Thymus (tissue), 11 donors: ENCODE results near the gene TCF19. TPM values are rescaled to one million over a fixed set of nuclear protein-coding genes. Genes with fewer than 3 reads are reported as not detected.
A peak's percentile ranks its signal among the peaks of the same experiment; 100 is the strongest.

Source experiments
- DNase-seq, 9 donors: peaks; one replicate each; pipeline ENCODE4 v3.0.0-alpha.2; 2013; ENCODE audit warnings: low spot score in 9 of 9, low read depth in 6 of 9, missing footprints in 1 of 9
- H3K27ac ChIP-seq, 2 donors: one replicate each; pipeline ENCODE4 v1.5.1; 2013; ENCODE audit warnings: control low read depth in 1 of 2, low read depth in 1 of 2, low read length in 1 of 2, mild to moderate bottlenecking in 1 of 2, moderate library complexity in 1 of 2
- H3K27me3 ChIP-seq, 2 donors: one replicate each; pipeline ENCODE4 v1.5.1; 2013; ENCODE audit warnings: low read length in 1 of 2; ENCODE audit not compliant: control insufficient read depth in 2 of 2, insufficient read depth in 1 of 2
- H3K36me3 ChIP-seq, 2 donors: one replicate each; pipeline ENCODE4 v1.5.1; 2013; ENCODE audit warnings: low read length in 1 of 2, mild to moderate bottlenecking in 1 of 2, moderate library complexity in 1 of 2; ENCODE audit not compliant: control insufficient read depth in 2 of 2, insufficient read depth in 2 of 2
- H3K4me1 ChIP-seq, 2 donors: one replicate each; pipeline ENCODE4 v1.5.1; 2013; ENCODE audit warnings: low read length in 2 of 2; ENCODE audit not compliant: control insufficient read depth in 2 of 2, insufficient read depth in 2 of 2
- H3K4me3 ChIP-seq, 2 donors: one replicate each; pipeline ENCODE4 v1.5.1; 2013; ENCODE audit warnings: low read length in 2 of 2, control low read depth in 1 of 2, mild to moderate bottlenecking in 1 of 2
- H3K9me3 ChIP-seq, 2 donors: one replicate each; pipeline ENCODE4 v1.5.1; 2013; ENCODE audit warnings: low read length in 1 of 2, mild to moderate bottlenecking in 1 of 2; ENCODE audit not compliant: control insufficient read depth in 2 of 2, insufficient read depth in 1 of 2
- WGBS: extraction: QIAGEN DNeasy Blood & Tissue Kit; methylation state at CpG from one replicate; pipeline ENCODE4 v1.1.7; 2013; 5-methylcytosine and 5-hydroxymethylcytosine counted together
- polyA plus RNA-seq: library from polyadenylated mRNA; stranded (reverse); fragments of 200-250 nt; gene quantifications from one replicate; pipeline ENCODE4 v1.2.3, GENCODE V29; 2013
- total RNA-seq: library from RNA; stranded (reverse); fragments of 120-200 nt; gene quantifications from one replicate; pipeline ENCODE4 v1.2.4, GENCODE V29; 2013
- donor health status: healthy.

TCF19 gene
- total and polyA plus RNA-seq, 2 donors, result 5.1 to 23.8 TPM

DNA sequence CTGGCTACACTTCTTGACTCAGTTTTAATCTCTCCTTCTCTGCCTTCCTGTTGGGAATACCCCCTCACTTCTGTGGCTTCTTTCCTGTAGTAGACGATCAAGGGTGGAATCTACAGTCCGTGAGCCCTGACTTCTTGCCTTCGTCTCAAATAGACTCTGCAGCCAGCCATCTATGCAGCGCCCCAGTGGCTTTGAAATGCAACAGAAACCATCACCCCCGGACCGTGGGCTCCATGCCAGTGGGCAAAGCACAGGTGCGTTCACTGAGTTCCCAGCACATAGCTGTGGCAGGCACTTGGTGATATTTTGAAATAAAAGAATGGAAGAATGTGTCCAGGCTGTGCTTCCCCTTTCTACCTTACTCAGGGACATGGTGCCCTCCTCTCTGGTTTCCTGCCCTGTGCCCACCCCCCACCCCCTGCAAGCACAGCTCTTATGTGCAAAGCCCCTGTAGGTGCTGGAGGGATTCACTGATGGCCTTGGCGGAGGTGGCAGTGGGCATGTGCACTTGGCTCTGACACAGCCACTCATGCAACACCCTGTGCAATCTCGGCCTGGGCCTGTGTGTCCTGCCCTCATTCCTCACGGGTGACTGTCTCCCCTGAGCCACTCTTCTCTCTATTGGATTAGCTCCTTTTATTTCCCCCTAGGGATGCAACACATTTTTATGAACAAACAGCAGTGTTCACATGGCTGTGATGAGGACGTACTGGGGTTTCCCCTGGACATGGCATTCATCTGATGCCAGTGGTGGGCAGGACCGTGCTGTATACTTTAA, 32.6 kb upstream of the TCF19 start:
- Histone ChIP-seq H3K36me3 (no peaks in the 10 kb centered on the region), H3K9me3 (no peaks in the 10 kb centered on the region), H3K27me3 (peaks cover 0 to 6% of the 10 kb centered on the region in 2 donors), H3K27ac (no peak overlapping the region), H3K4me3 (no peak overlapping the region), H3K4me1 (peaks cover 0 to 7% of the 10 kb centered on the region in 2 donors)
- DNase-seq, result no peak
- WGBS, result 66% methylated on average over 12 of the region's 12 CpGs

DNA sequence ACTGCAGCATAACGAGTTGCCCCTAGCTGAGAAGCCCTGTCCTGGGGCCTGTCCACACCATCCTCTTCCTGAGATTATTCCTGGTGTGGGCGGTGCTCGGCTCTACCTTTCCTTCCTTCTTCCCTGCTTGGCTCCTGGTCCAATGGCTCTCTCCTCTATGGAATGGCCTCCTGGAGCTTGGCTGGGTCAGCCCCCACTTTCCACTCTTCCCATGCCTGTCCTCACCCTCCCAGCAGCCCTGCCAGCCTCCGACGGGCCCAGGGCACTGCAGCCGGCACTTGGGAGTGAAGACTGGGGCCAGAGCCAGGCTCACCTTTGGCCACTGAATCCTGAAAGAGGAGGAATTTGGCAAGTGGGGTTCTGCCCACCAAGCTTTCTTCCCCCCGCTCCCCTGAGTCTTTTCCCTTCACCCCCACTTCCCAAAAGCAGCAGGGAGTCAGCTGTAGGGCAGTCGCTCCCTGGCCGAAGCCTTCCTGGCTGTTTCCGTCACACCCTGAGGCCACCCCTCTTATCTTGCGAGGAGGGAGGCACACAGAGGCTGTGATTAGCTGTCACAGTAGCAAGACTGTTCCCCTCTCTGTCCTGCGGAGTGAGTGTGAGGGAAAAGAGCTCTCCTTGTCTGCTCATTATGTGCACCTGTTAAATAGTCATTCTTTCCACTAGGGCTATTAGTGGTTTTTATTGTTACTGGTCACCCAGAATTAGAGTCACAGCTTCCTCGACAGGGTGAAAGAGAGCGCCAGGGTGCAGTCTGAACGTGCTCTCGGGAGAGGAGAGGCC, 31.8 kb upstream of the TCF19 start:
- peaks cover 0 to 6% of the 10 kb centered on the region in 2 donors for H3K27me3 ChIP-seq
- H3K9me3 ChIP-seq, result no peaks in the 10 kb centered on the region
- no peaks in the 10 kb centered on the region for H3K36me3 ChIP-seq
- 92% methylated on average over 16 of the region's 16 CpGs for WGBS
- H3K4me1 ChIP-seq, result peaks cover 0 to 7% of the 10 kb centered on the region in 2 donors
- H3K4me3 ChIP-seq, result no peak overlapping the region
- DNase-seq, result no peak
- H3K27ac ChIP-seq, result no peak overlapping the region

DNA sequence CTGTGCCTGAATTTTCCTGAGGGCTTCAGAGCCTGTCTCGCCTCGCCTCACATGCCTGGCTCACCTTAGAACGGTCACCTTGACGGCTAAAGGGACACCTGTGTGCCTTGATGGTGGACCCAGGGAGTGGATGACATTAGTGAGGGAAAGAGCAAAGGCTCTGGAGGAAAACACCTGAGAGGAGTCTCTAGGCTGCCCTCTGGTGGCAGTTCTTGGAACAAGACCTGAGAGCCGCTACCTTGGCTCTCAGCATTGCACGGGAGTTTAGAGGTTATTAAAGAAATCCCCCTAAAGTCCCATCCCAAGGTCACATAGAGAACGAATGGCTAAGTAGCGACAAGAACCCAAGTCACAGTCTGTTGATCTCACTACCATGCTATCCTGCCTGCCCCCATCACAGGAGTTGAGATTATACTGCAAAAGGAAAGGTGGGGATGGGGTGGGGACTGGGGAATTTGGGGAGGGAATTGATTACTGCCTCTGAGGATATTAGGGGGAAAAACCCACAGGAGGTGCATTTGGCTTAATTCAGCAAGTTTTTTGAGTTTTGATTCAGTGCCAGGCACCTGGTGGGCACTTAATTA, 30.2 kb upstream of the TCF19 start:
- WGBS, result 15% methylated on average over 8 of the region's 8 CpGs
- DNase-seq, result peak; percentile 33 to 78 (median 54)
- Histone ChIP-seq H3K27ac (no peak overlapping the region), H3K4me3 (no peak overlapping the region), H3K9me3 (no peaks in the 10 kb centered on the region), H3K36me3 (no peaks in the 10 kb centered on the region), H3K27me3 (peaks cover 0 to 6% of the 10 kb centered on the region in 2 donors), H3K4me1 (peaks cover 0 to 7% of the 10 kb centered on the region in 2 donors)

DNA sequence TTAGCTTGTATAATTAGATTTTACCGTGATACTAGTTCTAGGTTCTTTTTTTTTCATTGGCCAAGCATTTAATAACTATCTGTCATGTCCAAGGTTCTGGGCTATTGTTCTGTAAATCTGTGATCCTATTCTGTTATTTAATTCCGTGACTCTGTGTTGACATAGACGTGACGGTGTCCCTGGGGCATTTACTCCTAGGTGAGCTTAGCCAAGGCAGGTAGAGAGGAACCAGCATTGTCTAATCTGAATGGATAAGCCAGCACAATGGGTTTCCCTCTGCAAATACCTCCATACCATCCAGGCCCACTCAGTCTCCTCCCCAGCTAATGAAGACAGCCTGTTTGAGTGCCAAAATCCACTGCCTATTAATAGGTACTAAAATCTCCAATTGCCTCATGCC, 29.3 kb upstream of the TCF19 start:
- Histone ChIP-seq H3K9me3 (no peaks in the 10 kb centered on the region), H3K27me3 (peaks cover 0 to 6% of the 10 kb centered on the region in 2 donors), H3K27ac (no peak overlapping the region), H3K4me1 (peaks cover 0 to 7% of the 10 kb centered on the region in 2 donors), H3K4me3 (no peak overlapping the region), H3K36me3 (no peaks in the 10 kb centered on the region)
- 95% methylated on average over 4 of the region's 4 CpGs for WGBS
- DNase-seq, result no peak

DNA sequence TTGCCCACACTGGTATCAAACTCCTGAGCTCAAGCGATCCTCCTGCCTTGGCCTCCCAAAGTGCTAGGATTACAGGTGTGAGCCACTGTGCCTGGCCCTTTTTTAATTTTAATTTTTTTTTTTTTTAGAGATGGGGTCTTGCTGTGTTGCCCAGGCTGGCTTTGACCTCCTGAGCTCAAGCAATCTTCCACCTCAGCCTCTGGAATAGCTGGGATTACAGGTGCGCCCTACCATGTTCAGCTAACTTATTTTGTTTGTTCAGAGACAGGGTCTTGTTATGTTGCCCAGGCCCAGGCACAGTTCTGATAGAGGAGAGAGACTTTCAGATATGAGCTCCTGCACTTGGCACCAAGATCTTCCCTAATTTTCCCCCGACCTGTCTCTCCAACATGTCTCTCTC, 27.6 kb upstream of the TCF19 start:
- H3K4me1 ChIP-seq, result peaks cover 0 to 2% of the 10 kb centered on the region in 2 donors
- H3K36me3 ChIP-seq, result no peaks in the 10 kb centered on the region
- H3K9me3 ChIP-seq, result no peaks in the 10 kb centered on the region
- H3K27ac ChIP-seq, result no peak overlapping the region
- peaks cover 0 to 6% of the 10 kb centered on the region in 2 donors for H3K27me3 ChIP-seq
- H3K4me3 ChIP-seq, result no peak overlapping the region
- 98% methylated on average over 3 of the region's 3 CpGs for WGBS
- no peak for DNase-seq

DNA sequence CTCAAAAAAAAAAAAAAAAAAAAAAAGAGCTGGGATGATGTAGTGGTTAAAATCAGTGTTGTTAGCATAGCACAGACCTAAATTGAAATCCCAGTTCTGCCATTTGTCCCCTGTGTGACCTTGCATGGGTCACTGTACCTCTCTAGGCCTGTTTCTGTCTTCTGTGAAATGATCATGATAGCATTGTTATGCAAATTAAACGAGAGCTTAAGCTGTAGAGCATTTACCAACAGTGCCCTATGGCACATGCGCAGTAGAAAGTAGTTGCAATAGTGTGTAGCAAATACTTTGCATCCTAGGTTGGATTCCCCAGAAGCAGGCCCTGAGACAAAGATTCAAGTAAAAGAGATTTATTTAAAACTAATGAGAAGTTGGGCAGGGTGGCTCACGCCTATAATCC, 26.8 kb upstream of the TCF19 start:
- 95% methylated on average over 3 of the region's 3 CpGs for WGBS
- Histone ChIP-seq H3K36me3 (no peaks in the 10 kb centered on the region), H3K4me1 (no peaks in the 10 kb centered on the region), H3K27ac (no peak overlapping the region), H3K9me3 (no peaks in the 10 kb centered on the region), H3K4me3 (no peak overlapping the region), H3K27me3 (peaks cover 0 to 6% of the 10 kb centered on the region in 2 donors)
- DNase-seq, result no peak

DNA sequence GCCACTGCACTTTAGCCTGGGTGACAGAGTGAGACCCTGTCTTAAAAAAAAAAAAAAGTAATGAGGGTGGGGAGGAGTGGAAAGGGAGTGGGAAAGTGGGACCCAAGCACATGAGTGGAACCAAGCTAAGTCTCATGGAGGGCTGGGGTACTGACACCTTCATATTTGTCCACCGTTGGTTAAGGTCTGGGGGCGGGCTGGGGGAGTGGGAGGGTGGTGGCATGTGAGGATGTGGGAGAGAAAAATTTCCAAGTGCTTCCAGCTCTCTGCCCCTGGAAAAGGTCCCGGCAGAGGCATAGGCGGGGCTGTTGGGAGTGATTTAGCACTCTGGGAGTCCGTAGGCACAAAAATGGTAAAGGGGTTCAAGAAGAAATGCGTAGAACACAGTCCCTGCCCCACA, 25.6 kb upstream of the TCF19 start:
- Histone ChIP-seq H3K4me3 (no peak overlapping the region), H3K27me3 (peaks cover 0 to 8% of the 10 kb centered on the region in 2 donors), H3K4me1 (peaks cover 4% of the 10 kb centered on the region in 2 donors), H3K27ac (no peak overlapping the region), H3K36me3 (no peaks in the 10 kb centered on the region), H3K9me3 (no peaks in the 10 kb centered on the region)
- DNase-seq, result no peak
- 95% methylated on average over 6 of the region's 6 CpGs for WGBS

DNA sequence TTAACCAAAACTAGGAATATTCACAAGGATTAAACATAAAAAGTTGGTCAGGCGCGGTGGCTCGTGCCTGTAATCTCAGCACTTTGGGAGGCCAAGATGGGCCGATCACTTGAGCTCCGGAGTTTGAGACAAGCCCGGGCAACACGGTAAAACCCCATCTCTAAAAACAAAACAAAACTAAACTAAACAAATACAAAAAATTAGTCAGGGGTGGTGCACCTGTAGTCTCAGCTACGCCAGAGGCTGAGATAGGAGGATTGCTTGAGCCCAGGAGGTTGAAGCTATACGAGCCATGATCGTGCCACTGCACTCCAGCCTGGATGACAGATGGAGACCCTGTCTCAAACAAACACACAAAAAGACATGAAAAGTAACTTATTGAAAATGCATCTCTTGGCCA, 22.7 kb upstream of the TCF19 start:
- H3K9me3 ChIP-seq, result no peaks in the 10 kb centered on the region
- no peak overlapping the region for H3K4me3 ChIP-seq
- no peaks in the 10 kb centered on the region for H3K36me3 ChIP-seq
- H3K4me1 ChIP-seq, result peaks cover 4 to 5% of the 10 kb centered on the region in 2 donors
- WGBS, result 92% methylated on average over 10 of the region's 10 CpGs
- no peak overlapping the region for H3K27ac ChIP-seq
- DNase-seq, result no peak
- H3K27me3 ChIP-seq, result peaks cover 0 to 4% of the 10 kb centered on the region in 2 donors

DNA sequence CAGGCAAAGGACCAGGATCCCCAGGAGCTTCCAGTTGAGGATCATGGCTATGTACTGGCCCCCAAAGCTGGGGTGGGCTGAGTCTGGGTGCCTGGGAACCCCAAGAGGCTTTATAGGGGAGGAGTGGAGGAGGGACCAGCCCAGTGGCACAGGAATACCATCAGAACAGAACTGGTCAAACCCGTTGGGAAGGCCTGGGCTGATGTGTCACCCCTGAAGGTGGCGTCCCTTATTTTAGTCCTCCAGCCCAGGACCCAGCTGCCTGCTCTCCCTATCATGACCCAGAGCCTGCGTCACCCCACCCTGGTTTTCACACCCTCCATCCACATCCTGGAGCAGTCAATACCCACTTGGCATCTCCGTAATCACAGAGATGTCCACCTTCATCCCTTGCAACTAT, 19.4 kb upstream of the TCF19 start, which contains the start of gene PSORS1C2:
Gene PSORS1C2 (minus strand): TSS at position 85 of the 400 bp plus-strand sequence. CDS start 40 bp downstream, at position 45.
- H3K27me3 ChIP-seq, result peaks cover 0 to 4% of the 10 kb centered on the region in 2 donors
- peaks cover 4 to 5% of the 10 kb centered on the region in 2 donors for H3K4me1 ChIP-seq
- no peak within 1 kb of the TSS for H3K4me3 ChIP-seq
- H3K27ac ChIP-seq, result no peak within 1 kb of the TSS
- no peak for DNase-seq
- WGBS, result 95% methylated on average over 4 of the region's 4 CpGs
- H3K36me3 ChIP-seq, result peaks cover 10 to 15% of the 10 kb centered on the region in 2 donors
- H3K9me3 ChIP-seq, result no peaks in the 10 kb centered on the region
